Measurements from ENCODE around the gene TTC36. TPM values are rescaled to one million over a fixed set of nuclear protein-coding genes. Genes with fewer than 3 reads are reported as not detected.

Gene TTC36
- total and polyA plus RNA-seq, 5 experiments from 2014 or later = 0.19 to 2.0 (median 0.41) TPM

DNA sequence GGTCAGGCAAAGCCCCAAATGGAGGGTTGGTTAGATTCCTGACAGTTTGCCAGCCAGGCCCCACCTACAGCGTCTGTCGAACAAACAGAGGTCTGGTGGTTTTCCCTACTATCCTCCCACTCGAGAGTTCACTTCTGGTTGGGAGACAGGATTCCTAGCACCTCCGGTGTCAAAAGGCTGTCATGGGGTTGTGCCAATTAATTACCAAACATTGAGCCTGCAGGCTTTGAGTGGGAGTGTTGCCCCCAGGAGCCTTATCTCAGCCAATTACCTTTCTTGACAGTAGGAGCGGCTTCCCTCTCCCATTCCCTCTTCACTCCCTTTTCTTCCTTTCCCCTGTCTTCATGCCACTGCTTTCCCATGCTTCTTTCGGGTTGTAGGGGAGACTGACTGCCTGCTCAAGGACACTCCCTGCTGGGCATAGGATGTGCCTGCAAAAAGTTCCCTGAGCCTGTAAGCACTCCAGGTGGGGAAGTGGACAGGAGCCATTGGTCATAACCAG, 4.7 kb upstream of the TTC36 start:
- POLR2A ChIA-PET = no interaction called here
- Mint-ChIP-seq H3K4me1 (peaks cover 7 to 29% (median 15%) of the 10 kb centered on the region in 4 donors), H3K9me3 (no peaks in the 10 kb centered on the region), H3K4me3 (no peak overlapping the region), H3K27ac (peak overlapping the region in 6 of 10 donors; percentile 6 to 66 (median 53)), H3K36me3 (peaks cover 6 to 68% (median 22%) of the 10 kb centered on the region in 3 donors), H3K27me3 (no peaks in the 10 kb centered on the region)
- DNase-seq (no peak), ATAC-seq (no peak)

DNA sequence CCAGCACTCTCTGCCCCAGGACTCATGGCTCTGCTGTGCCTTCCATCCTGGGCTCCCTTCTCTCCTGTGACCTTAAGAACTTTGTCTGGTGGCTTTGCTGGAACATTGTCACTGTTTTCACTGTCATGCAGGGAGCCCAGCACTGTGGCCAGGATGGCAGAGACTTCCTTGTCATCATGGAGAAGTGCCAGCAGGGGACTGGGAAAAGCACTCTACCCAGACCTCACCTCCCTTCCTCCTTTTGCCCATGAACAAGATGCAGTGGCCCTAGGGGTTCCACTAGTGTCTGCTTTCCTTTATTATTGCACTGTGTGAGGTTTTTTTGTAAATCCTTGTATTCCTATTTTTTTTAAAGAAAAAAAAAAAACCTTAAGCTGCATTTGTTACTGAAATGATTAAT, 2.9 kb upstream of the TTC36 start:
- peaks cover 14 to 44% (median 24%) of the 10 kb centered on the region in 4 donors for H3K4me1 Mint-ChIP-seq
- ATAC-seq (no peak), DNase-seq (no peak)
- POLR2A ChIA-PET = interaction anchor here (0.5 kb wide), 1 partner anchor 17 kb away, joined by 4 read pairs; no protein-coding TSS in a partner anchor
- no peak overlapping the region for H3K4me3 Mint-ChIP-seq
- H3K9me3 Mint-ChIP-seq = no peaks in the 10 kb centered on the region
- H3K27ac Mint-ChIP-seq = peak overlapping the region in 8 of 10 donors; percentile 9 to 76 (median 37)
- peaks cover 6 to 57% (median 22%) of the 10 kb centered on the region in 3 donors for H3K36me3 Mint-ChIP-seq
- no peaks in the 10 kb centered on the region for H3K27me3 Mint-ChIP-seq

DNA sequence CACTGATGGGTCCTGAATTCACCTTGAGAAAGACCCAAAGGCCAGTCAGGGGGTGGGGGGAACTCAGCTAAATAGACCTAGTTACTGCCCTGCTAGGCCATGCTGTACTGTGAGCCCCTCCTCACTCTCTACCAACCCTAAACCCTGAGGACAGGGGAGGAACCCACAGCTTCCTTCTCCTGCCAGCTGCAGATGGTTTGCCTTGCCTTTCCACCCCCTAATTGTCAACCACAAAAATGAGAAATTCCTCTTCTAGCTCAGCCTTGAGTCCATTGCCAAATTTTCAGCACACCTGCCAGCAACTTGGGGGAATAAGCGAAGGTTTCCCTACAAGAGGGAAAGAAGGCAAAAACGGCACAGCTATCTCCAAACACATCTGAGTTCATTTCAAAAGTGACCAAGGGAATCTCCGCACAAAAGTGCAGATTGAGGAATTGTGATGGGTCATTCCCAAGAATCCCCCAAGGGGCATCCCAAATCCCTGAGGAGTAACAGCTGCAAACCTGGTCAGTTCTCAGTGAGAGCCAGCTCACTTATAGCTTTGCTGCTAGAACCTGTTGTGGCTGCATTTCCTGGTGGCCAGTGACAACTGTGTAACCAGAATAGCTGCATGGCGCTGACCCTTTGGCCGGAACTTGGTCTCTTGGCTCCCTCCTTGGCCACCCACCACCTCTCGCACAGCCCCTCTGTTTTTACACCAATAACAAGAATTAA, 2.4 kb upstream of the TTC36 start:
- DNase-seq (no peak), ATAC-seq (no peak)
- H3K36me3 Mint-ChIP-seq = peaks cover 2 to 51% (median 18%) of the 10 kb centered on the region in 3 donors
- no peaks in the 10 kb centered on the region for H3K9me3 Mint-ChIP-seq
- H3K27me3 Mint-ChIP-seq = no peaks in the 10 kb centered on the region
- POLR2A ChIA-PET = interaction anchor here (1.7 kb wide), 1 partner anchor 10 kb away, joined by 4 read pairs; no protein-coding TSS in a partner anchor
- H3K4me3 Mint-ChIP-seq = no peak overlapping the region
- peaks cover 20 to 49% (median 28%) of the 10 kb centered on the region in 4 donors for H3K4me1 Mint-ChIP-seq
- H3K27ac Mint-ChIP-seq = peak overlapping the region in 9 of 10 donors; percentile 19 to 71 (median 38)

DNA sequence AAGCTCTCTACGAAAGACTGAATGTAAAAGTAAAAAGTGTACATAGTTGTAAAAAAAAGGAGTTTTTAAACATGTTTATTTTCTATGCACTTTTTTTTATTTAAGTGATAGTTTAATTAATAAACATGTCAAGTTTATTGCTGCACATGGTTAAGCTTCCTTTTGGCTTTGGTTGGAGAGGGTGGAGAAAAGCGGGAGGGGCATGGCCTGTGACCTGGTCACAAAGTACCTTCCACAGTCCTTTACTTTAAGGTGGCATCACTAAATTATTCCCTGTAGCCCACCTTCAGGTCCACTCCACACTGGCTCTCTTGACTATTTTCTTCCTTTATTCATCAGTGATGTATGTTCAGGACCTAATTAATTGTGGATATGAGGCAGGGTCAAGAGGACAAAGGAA, 586 bp upstream of the TTC36 start:
- peak overlapping the region in 7 of 10 donors; percentile 12 to 73 (median 37) for H3K27ac Mint-ChIP-seq
- H3K27me3 Mint-ChIP-seq = no peaks in the 10 kb centered on the region
- ATAC-seq (no peak), DNase-seq (no peak)
- no peaks in the 10 kb centered on the region for H3K9me3 Mint-ChIP-seq
- H3K4me1 Mint-ChIP-seq = peaks cover 26 to 60% (median 37%) of the 10 kb centered on the region in 4 donors
- H3K36me3 Mint-ChIP-seq = peaks cover 0 to 33% (median 6%) of the 10 kb centered on the region in 3 donors
- POLR2A ChIA-PET = interaction anchor here (0.6 to 1.7 kb wide), 4 partner anchors 9 to 56 kb away, joined by 3 to 6 read pairs (median 4); no protein-coding TSS in a partner anchor
- H3K4me3 Mint-ChIP-seq = no peak overlapping the region

DNA sequence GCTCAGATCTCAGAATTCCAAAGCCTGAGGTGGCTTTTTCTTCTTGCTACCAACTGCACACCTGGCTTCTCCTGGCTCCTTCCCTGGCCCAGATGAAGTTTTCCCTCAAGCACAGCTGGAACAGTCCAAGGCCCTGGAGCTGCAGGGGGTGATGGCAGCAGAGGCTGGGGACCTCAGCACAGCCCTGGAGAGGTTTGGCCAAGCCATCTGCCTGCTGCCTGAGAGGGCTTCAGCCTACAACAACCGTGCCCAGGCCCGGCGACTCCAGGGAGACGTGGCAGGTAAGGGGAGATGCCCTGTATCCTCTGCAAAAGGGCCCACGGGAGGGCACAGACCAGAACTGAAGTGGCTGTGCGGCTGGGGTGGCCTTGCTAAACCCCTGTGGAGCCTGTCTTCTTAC, 1.2 kb downstream of the TTC36 start:
- H3K27me3 Mint-ChIP-seq = no peaks in the 10 kb centered on the region
- DNase-seq (no peak), ATAC-seq (no peak)
- H3K4me3 Mint-ChIP-seq = peak overlapping the region in 1 of 10 donors; percentile 85
- H3K36me3 Mint-ChIP-seq = peaks cover 0 to 19% (median 0%) of the 10 kb centered on the region in 3 donors
- POLR2A ChIA-PET = interaction anchor here (1.2 kb wide), 1 partner anchor 9 kb away, joined by 3 read pairs; no protein-coding TSS in a partner anchor
- H3K4me1 Mint-ChIP-seq = peaks cover 27 to 64% (median 43%) of the 10 kb centered on the region in 4 donors
- peak overlapping the region in 1 of 10 donors; percentile 89 for H3K27ac Mint-ChIP-seq
- H3K9me3 Mint-ChIP-seq = no peaks in the 10 kb centered on the region

GRCh38 chr11:118529584-118530175, 2.4 kb downstream of the TTC36 start:
- no peak for DNase-seq
- Mint-ChIP-seq H3K9me3 (no peaks in the 10 kb centered on the region), H3K4me1 (peaks cover 25 to 53% (median 39%) of the 10 kb centered on the region in 4 donors), H3K27ac (peak overlapping the region; percentile 44 to 92 (median 88)), H3K27me3 (no peaks in the 10 kb centered on the region), H3K36me3 (peaks cover 0 to 13% (median 0%) of the 10 kb centered on the region in 3 donors), H3K4me3 (peak overlapping the region; percentile 83 to 99 (median 91))
- no peak for ATAC-seq
- POLR2A ChIA-PET = interaction anchor here (0.6 to 1.4 kb wide), 2 partner anchors 29 to 130 kb away, joined by 3 to 4 read pairs; no protein-coding TSS in a partner anchor

- peak overlapping the region; percentile 70 to 92 (median 88) for H3K27ac Mint-ChIP-seq
- H3K36me3 Mint-ChIP-seq = peaks cover 0 to 13% (median 0%) of the 10 kb centered on the region in 3 donors
- no peaks in the 10 kb centered on the region for H3K9me3 Mint-ChIP-seq
- POLR2A ChIA-PET = interaction anchor here (1.0 to 1.4 kb wide), 2 partner anchors 42 to 131 kb away, joined by 3 to 5 read pairs; partner anchors contain the start of gene ARCN1
- no peak for DNase-seq
- ATAC-seq = no peak
- H3K4me3 Mint-ChIP-seq = peak overlapping the region; percentile 83 to 99 (median 91)
- H3K27me3 Mint-ChIP-seq = no peaks in the 10 kb centered on the region
- H3K4me1 Mint-ChIP-seq = peaks cover 24 to 49% (median 37%) of the 10 kb centered on the region in 4 donors
Observed at GRCh38 chr11:118530180-118530682, 3.0 kb downstream of the TTC36 start.

- POLR2A ChIA-PET = interaction anchor here (0.9 to 1.4 kb wide), 3 partner anchors 41 to 132 kb away, joined by 3 to 5 read pairs (median 4); partner anchors contain the start of gene ARCN1
- Mint-ChIP-seq H3K4me1 (peaks cover 24 to 49% (median 37%) of the 10 kb centered on the region in 4 donors), H3K27me3 (no peaks in the 10 kb centered on the region), H3K27ac (peak within 1 kb of the TSS; percentile 88 to 97 (median 95)), H3K9me3 (no peaks in the 10 kb centered on the region), H3K36me3 (peaks cover 0 to 17% (median 0%) of the 10 kb centered on the region in 3 donors), H3K4me3 (peak within 1 kb of the TSS; percentile 87 to 99 (median 94))
- peak; percentile 85 for ATAC-seq
- peak; percentile 62 to 84 (median 70) for DNase-seq
Observed at GRCh38 chr11:118530683-118531596, 3.7 kb downstream of the TTC36 start, which contains the start of gene TMEM25. Gene TMEM25, plus strand, starts transcription at chr11:118531192. Its CDS starts 610 bp downstream, at chr11:118531802.

- peaks cover 24 to 49% (median 37%) of the 10 kb centered on the region in 4 donors for H3K4me1 Mint-ChIP-seq
- ATAC-seq (peak; percentile 9 to 45), DNase-seq (peak in 1 of 10 donors; percentile 3)
- peak overlapping the region; percentile 87 to 99 (median 94) for H3K4me3 Mint-ChIP-seq
- POLR2A ChIA-PET = interaction anchor here (0.9 kb wide), 1 partner anchor 133 kb away, joined by 4 read pairs; no protein-coding TSS in a partner anchor
- peak overlapping the region; percentile 86 to 97 (median 95) for H3K27ac Mint-ChIP-seq
- H3K9me3 Mint-ChIP-seq = no peaks in the 10 kb centered on the region
- H3K27me3 Mint-ChIP-seq = no peaks in the 10 kb centered on the region
- H3K36me3 Mint-ChIP-seq = peaks cover 0 to 23% (median 0%) of the 10 kb centered on the region in 3 donors
Observed at GRCh38 chr11:118531597-118532084, 4.4 kb downstream of the TTC36 start.

GRCh38 chr11:118532091-118532490, 4.8 kb downstream of the TTC36 start:
- Mint-ChIP-seq H3K4me1 (peaks cover 24 to 44% (median 34%) of the 10 kb centered on the region in 4 donors), H3K4me3 (peak overlapping the region; percentile 87 to 99 (median 94)), H3K27me3 (no peaks in the 10 kb centered on the region), H3K9me3 (no peaks in the 10 kb centered on the region), H3K27ac (peak overlapping the region in 9 of 10 donors; percentile 86 to 97 (median 95)), H3K36me3 (peaks cover 0 to 22% (median 0%) of the 10 kb centered on the region in 3 donors)
- DNase-seq (no peak), ATAC-seq (no peak)
- POLR2A ChIA-PET = interaction anchor here (0.9 kb wide), 1 partner anchor 134 kb away, joined by 4 read pairs; no protein-coding TSS in a partner anchor
